GM12878 (cell line): ENCODE data around the gene DHDDS. TPM values are rescaled to one million over a fixed set of nuclear protein-coding genes. Genes with fewer than 3 reads are reported as not detected.

Experiments used
- ATAC-seq: fragments of 200-7000 bp; cut with Tn5 transposase; 3 replicates; pipeline ENCODE4 v1.9.1; 2020; ENCODE audit warnings: mild to moderate bottlenecking, moderate library complexity
- BruUV-seq: library from RNA; stranded (reverse); fragments of 400-500 nt; replicated peaks from 2 replicates; lab custom pipeline; 2021; lab: Mats Ljungman, UMichigan
- CTCF ChIA-PET: fragments of 300-600 bp; sonication (Branson Sonifier 250); formaldehyde crosslinking; extraction: SDS; loops from one replicate; lab custom pipeline; 2021; ENCODE audit warnings: inconsistent platforms; lab: Yijun Ruan, JAX
- POLR2A ChIA-PET: fragments of 350-600 bp; formaldehyde crosslinking; extraction: SDS; loops from one replicate; lab custom pipeline; 2021; ENCODE audit warnings: inconsistent platforms; lab: Charles Lee
- RAD21 ChIA-PET: fragments of 300-600 bp; sonication (Branson Sonifier 250); formaldehyde crosslinking; loops from one replicate; lab custom pipeline; 2023; ENCODE audit warnings: antibody characterized with exemption; ENCODE audit not compliant: unreplicated experiment; lab: Charles Lee
- SMC1A ChIA-PET: fragments of 300-600 bp; sonication (Branson Sonifier 250); formaldehyde crosslinking; loops from one replicate; lab custom pipeline; 2023; ENCODE audit not compliant: unreplicated experiment, uncharacterized antibody; lab: Charles Lee
- DNase-seq: peaks from one replicate; pipeline ENCODE4 v3.0.0-alpha.2; 2011; ENCODE audit warnings: low read depth, low spot score
- FAIRE-seq: peaks from 3 replicates; lab custom pipeline; 2011; peaks lifted over from hg19 to GRCh38; lab: Jason Lieb, UNC
- H2AFZ ChIP-seq: 2 replicates; pipeline ENCODE4 v1.6.0; 2011; ENCODE audit warnings: low read depth, low read length, control low read depth; ENCODE audit not compliant: control insufficient read depth
- H3K27ac ChIP-seq: 2 replicates; pipeline ENCODE4 v1.5.1; 2011; ENCODE audit warnings: control low read depth; ENCODE audit not compliant: control insufficient read depth, insufficient read depth
- H3K27me3 ChIP-seq, 2 experiments: replicated peaks in 1 of 2; 2 replicates each; pipeline versions ENCODE4 v1.6.0 to v1.6.1; 2011; ENCODE audit warnings: low read length in 1 of 2; ENCODE audit not compliant: control insufficient read depth in 2 of 2, insufficient read depth in 2 of 2
- H3K36me3 ChIP-seq, 2 experiments: 2 replicates each; pipeline ENCODE4 v1.5.1; 2011; ENCODE audit warnings: low read length in 1 of 2; ENCODE audit not compliant: control insufficient read depth in 2 of 2, insufficient read depth in 2 of 2
- H3K4me1 ChIP-seq: 2 replicates; pipeline ENCODE4 v1.6.1; 2011; ENCODE audit warnings: mild to moderate bottlenecking, low read length, moderate library complexity, mixed read lengths; ENCODE audit not compliant: control insufficient read depth, insufficient read depth
- H3K4me2 ChIP-seq: 2 replicates; pipeline ENCODE4 v1.6.0; 2011; ENCODE audit warnings: control low read depth; ENCODE audit not compliant: control insufficient read depth, insufficient read depth
- H3K4me3 ChIP-seq: fragments of 200-600 bp; sonication (generic); 2 replicates; pipeline ENCODE4 v1.5.1; 2016
- H3K79me2 ChIP-seq: 2 replicates; pipeline ENCODE4 v1.6.0; 2011; ENCODE audit warnings: low read length; ENCODE audit not compliant: control insufficient read depth, insufficient read depth
- H3K9ac ChIP-seq: 2 replicates; pipeline ENCODE4 v1.8.0; 2011; ENCODE audit warnings: low read length, control low read depth, mixed read lengths; ENCODE audit not compliant: control insufficient read depth, insufficient read depth
- H3K9me3 ChIP-seq: replicated peaks from 3 replicates; pipeline ENCODE4 v1.5.1; 2011; ENCODE audit warnings: mild to moderate bottlenecking, low read length; ENCODE audit not compliant: control insufficient read depth, insufficient read depth
- H4K20me1 ChIP-seq: 2 replicates; pipeline ENCODE4 v1.6.0; 2011; ENCODE audit not compliant: control insufficient read depth, insufficient read depth
- CHD2 ChIP-seq: IDR thresholded peaks from 2 replicates; pipeline ENCODE4 v1.6.1; 2011; ENCODE audit warnings: low read depth, low read length, improper control_type of control experiment, borderline replicate concordance
- FOXM1 ChIP-seq: IDR thresholded peaks from 2 replicates; pipeline ENCODE4 v1.6.1; 2012; ENCODE audit warnings: low read depth, mild to moderate bottlenecking, inconsistent platforms, low read length, moderate library complexity
- MEF2B ChIP-seq: fragments of 450-650 bp; IDR thresholded peaks from 2 replicates; pipeline ENCODE4 v1.6.1; 2018; ENCODE audit warnings: mild to moderate bottlenecking, moderate library complexity; ENCODE audit not compliant: partially characterized antibody, poor library complexity, severe bottlenecking
- MLLT1 ChIP-seq: fragments of 450-650 bp; IDR thresholded peaks from 2 replicates; pipeline ENCODE4 v1.6.1; 2016; ENCODE audit warnings: mild to moderate bottlenecking
- RAD51 ChIP-seq: fragments of 450-650 bp; IDR thresholded peaks from 2 replicates; pipeline ENCODE4 v1.6.1; 2016; ENCODE audit warnings: moderate library complexity, mild to moderate bottlenecking, inconsistent platforms
- STAT1 ChIP-seq: fragments of 450-650 bp; conservative IDR thresholded peaks from 2 replicates; pipeline ENCODE4 v1.6.1; 2014; ENCODE audit warnings: antibody characterized with exemption, mild to moderate bottlenecking
- SUPT20H ChIP-seq: IDR thresholded peaks from 2 replicates; pipeline ENCODE4 v1.6.1; 2011; ENCODE audit warnings: low read depth, mild to moderate bottlenecking, low read length, moderate library complexity, borderline replicate concordance; ENCODE audit not compliant: control insufficient read depth
- YY1 ChIP-seq: IDR thresholded peaks from 2 replicates; pipeline ENCODE4 v1.6.1; 2011; ENCODE audit warnings: low read depth, mild to moderate bottlenecking, low read length
- whole genome bisulfite sequencing: methylation state at CpG from one replicate; pipeline ENCODE4 v1.1.6; 2016; ENCODE audit warnings: low lambda C conversion rate; ENCODE audit not compliant: insufficient replicate concordance, insufficient coverage; ENCODE audit errors: missing lambda C conversion rate; 5-methylcytosine and 5-hydroxymethylcytosine counted together
- in situ Hi-C: fragments of 300-500 bp; cut with MboI; formaldehyde crosslinking; loops from 9 replicates; pipeline ENCODE4 v1.14.3; 2018; ENCODE audit warnings: mixed read lengths
- intact Hi-C: fragments of 100-400 bp; cut with micrococcal nuclease; formaldehyde crosslinking; loops from one replicate; pipeline ENCODE4 v1.14.2; 2022; ENCODE audit not compliant: unreplicated experiment
- polyA plus RNA-seq, 11 experiments: library from polyadenylated mRNA; depleted of rRNA in 4 of 11; unstranded in 6 of 11; stranded (reverse) in 5 of 11; fragments of >200 nt; fragmentation: Nextera tagmentation in 4 of 11; fragmentation: Illumina TruSeq in 1 of 11; extraction: Ambion mirVana in 4 of 11; extraction: Trizol in 1 of 11; gene quantifications; 1 replicate in 1 of 11; 2 replicates in 10 of 11; pipeline versions ENCODE4 v1.2.1 to v1.2.3, GENCODE V29; 2011 to 2016; ENCODE audit warnings: inconsistent platforms in 2 of 11, missing spikeins in 2 of 11, low read depth in 1 of 11
- total RNA-seq, 4 experiments: library from RNA; depleted of rRNA in 3 of 4; stranded (reverse); fragments of >200 nt in 3 of 4; fragmentation: Illumina TruSeq in 1 of 4; extraction: Trizol in 1 of 4; gene quantifications; 2 replicates each; pipeline versions ENCODE4 v1.2.1 to v1.2.3, GENCODE V29; 2013 to 2021
- TF ChIP-seq, protein P1 (sequence below): fragments of 450-650 bp; IDR thresholded peaks from 2 replicates; pipeline ENCODE4 v1.6.1; 2017; ENCODE audit warnings: low read depth, mild to moderate bottlenecking, moderate library complexity
- TF ChIP-seq, protein P2 (sequence below): fragments of 450-650 bp; formaldehyde crosslinking; IDR thresholded peaks from 2 replicates; pipeline ENCODE4 v1.4.0; 2020; ENCODE audit warnings: mild to moderate bottlenecking, moderate library complexity

The DHDDS gene
- total and polyA plus RNA-seq, 10 of the 15 experiments (the other 5 are each of a cell fraction or from before 2014, with no cell fraction given), result 22.7 to 47.5 (median 36.4) TPM

DNA sequence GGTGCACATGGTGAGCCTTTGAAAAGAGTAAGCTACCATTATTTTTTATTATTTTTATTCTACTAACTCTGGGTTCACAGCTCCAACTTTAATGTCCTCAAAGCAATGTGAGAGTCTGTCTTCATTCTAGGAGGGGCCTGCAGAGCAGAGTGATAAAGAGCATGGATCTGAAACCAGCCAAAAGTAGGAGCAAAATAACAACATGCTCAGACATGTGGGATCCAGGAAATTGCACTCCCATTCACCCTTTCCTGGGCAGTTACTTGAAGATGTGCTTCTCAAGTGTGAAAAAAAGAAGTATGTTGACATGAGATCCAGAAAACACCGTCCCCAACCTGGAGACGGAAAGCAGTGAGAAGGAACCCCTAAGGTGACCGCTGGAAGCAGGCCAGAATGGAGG is 30.2 kb upstream of the DHDDS start:
- no peak for FAIRE-seq
- Histone ChIP-seq H3K79me2 (no peaks in the 10 kb centered on the region), H3K9ac (no peak overlapping the region), H2AFZ (no peak overlapping the region), H3K27ac (no peak overlapping the region), H3K4me3 (no peak overlapping the region), H3K9me3 (no peaks in the 10 kb centered on the region), H3K4me2 (no peak overlapping the region), H3K27me3 (no peaks in the 10 kb centered on the region), H3K4me1 (no peaks in the 10 kb centered on the region), H3K36me3 (no peaks in the 10 kb centered on the region), H4K20me1 (no peaks in the 10 kb centered on the region)
- WGBS, result 2% methylated on average over 3 of the region's 3 CpGs
- ChIA-PET RAD21 (no interaction called here), CTCF (interaction anchor here (2.7 kb wide), 1 partner anchor 16 kb away, joined by 16 read pairs; no protein-coding TSS in a partner anchor), POLR2A (no interaction called here), SMC1A (no interaction called here)
- ATAC-seq, result no peak
- no TSS peak for BruUV-seq
- no peak for DNase-seq
- intact Hi-C loops (no loop called here), in situ Hi-C loops (no loop called here)
- TF ChIP-seq RAD51 (no peak), FOXM1 (no peak), SUPT20H (no peak), MEF2B (no peak), CHD2 (no peak), MLLT1 (no peak), STAT1 (no peak), YY1 (no peak)
- TF ChIP-seq, protein P1, sequence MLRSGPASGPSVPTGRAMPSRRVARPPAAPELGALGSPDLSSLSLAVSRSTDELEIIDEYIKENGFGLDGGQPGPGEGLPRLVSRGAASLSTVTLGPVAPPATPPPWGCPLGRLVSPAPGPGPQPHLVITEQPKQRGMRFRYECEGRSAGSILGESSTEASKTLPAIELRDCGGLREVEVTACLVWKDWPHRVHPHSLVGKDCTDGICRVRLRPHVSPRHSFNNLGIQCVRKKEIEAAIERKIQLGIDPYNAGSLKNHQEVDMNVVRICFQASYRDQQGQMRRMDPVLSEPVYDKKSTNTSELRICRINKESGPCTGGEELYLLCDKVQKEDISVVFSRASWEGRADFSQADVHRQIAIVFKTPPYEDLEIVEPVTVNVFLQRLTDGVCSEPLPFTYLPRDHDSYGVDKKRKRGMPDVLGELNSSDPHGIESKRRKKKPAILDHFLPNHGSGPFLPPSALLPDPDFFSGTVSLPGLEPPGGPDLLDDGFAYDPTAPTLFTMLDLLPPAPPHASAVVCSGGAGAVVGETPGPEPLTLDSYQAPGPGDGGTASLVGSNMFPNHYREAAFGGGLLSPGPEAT, result no peak
- TF ChIP-seq, protein P2, sequence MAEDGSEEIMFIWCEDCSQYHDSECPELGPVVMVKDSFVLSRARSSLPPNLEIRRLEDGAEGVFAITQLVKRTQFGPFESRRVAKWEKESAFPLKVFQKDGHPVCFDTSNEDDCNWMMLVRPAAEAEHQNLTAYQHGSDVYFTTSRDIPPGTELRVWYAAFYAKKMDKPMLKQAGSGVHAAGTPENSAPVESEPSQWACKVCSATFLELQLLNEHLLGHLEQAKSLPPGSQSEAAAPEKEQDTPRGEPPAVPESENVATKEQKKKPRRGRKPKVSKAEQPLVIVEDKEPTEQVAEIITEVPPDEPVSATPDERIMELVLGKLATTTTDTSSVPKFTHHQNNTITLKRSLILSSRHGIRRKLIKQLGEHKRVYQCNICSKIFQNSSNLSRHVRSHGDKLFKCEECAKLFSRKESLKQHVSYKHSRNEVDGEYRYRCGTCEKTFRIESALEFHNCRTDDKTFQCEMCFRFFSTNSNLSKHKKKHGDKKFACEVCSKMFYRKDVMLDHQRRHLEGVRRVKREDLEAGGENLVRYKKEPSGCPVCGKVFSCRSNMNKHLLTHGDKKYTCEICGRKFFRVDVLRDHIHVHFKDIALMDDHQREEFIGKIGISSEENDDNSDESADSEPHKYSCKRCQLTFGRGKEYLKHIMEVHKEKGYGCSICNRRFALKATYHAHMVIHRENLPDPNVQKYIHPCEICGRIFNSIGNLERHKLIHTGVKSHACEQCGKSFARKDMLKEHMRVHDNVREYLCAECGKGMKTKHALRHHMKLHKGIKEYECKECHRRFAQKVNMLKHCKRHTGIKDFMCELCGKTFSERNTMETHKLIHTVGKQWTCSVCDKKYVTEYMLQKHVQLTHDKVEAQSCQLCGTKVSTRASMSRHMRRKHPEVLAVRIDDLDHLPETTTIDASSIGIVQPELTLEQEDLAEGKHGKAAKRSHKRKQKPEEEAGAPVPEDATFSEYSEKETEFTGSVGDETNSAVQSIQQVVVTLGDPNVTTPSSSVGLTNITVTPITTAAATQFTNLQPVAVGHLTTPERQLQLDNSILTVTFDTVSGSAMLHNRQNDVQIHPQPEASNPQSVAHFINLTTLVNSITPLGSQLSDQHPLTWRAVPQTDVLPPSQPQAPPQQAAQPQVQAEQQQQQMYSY (CRISPR knock-in tag), result no peak
